Effector memory CD4-positive, alpha-beta T cell (primary cell): Measurements from ENCODE around the gene MIEN1.

Experiments used
- DNase-seq, 3 donors: peaks; one replicate each; pipeline ENCODE4 v3.0.0-alpha.2; 2020
- H3K27ac ChIP-seq: 2 replicates; pipeline ENCODE4 v1.7.0; 2013; ENCODE audit warnings: mild to moderate bottlenecking, low read length, moderate library complexity; ENCODE audit not compliant: insufficient read depth, poor library complexity, severe bottlenecking
- H3K27me3 ChIP-seq: replicated peaks from 2 replicates; pipeline ENCODE4 v1.7.0; 2013; ENCODE audit warnings: mild to moderate bottlenecking, low read length; ENCODE audit not compliant: insufficient read depth, control insufficient read depth, poor library complexity, severe bottlenecking
- H3K36me3 ChIP-seq: 2 replicates; pipeline ENCODE4 v1.7.0; 2013; ENCODE audit warnings: mild to moderate bottlenecking, low read length, moderate library complexity; ENCODE audit not compliant: control insufficient read depth, insufficient read depth
- H3K4me1 ChIP-seq: 2 replicates; pipeline ENCODE4 v1.7.0; 2013; ENCODE audit warnings: low read length, mild to moderate bottlenecking; ENCODE audit not compliant: control insufficient read depth, insufficient read depth, poor library complexity, severe bottlenecking
- H3K4me3 ChIP-seq: 2 replicates; pipeline ENCODE4 v1.7.0; 2013; ENCODE audit warnings: low read length, low read depth, mild to moderate bottlenecking; ENCODE audit not compliant: insufficient read depth, poor library complexity, severe bottlenecking
- H3K9me3 ChIP-seq: 2 replicates; pipeline ENCODE4 v1.7.0; 2013; ENCODE audit warnings: mild to moderate bottlenecking, low read length, moderate library complexity; ENCODE audit not compliant: control insufficient read depth

Gene MIEN1

DNA sequence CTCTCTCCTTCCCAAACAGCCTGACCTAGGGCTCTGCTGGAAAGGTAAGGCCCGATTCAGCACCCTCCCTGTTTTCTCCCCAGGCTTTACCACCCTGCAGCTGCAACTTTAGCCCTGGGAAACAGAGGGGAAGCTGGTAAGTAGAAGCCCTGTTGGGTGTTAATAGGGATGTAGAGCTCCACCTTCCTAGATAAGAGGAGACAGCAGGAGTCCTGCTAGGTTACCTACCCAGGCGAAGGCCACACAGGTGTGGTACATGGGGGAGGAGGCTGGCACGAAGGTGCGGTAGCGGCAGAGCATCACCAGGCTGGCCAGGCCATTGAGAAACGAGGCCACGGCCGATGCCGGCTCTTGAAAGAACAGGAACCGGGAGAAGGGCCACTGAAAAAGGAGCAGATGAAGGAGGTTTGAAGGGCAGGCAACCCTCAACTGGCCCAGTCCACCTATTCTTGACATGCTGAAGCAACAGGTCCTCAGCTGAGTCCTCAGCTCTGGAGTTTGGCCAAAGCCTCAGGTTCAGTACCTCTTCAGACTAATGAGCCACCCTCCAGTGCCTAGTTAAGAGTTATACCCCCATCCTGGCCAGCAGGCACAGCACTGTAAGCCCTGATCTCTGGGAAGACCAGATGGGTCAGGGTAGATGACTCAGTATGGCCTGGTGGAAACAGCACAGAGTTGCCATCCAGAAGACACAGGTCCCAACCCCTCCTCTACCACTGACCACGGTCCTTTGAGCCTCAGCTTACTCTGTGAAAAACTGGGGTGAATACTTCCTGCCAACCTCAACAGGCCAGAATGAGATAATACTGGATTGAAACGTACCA, 45.8 kb downstream of the MIEN1 start:
- Histone ChIP-seq H3K27ac (no peak overlapping the region), H3K4me1 (peaks cover 18% of the 10 kb centered on the region), H3K27me3 (no peaks in the 10 kb centered on the region), H3K9me3 (no peaks in the 10 kb centered on the region), H3K36me3 (peaks cover 7% of the 10 kb centered on the region), H3K4me3 (no peak overlapping the region)
- DNase-seq, result no peak

- Histone ChIP-seq H3K4me3 (no peak overlapping the region), H3K9me3 (no peaks in the 10 kb centered on the region), H3K27ac (no peak overlapping the region), H3K36me3 (peaks cover 7% of the 10 kb centered on the region), H3K4me1 (peaks cover 21% of the 10 kb centered on the region), H3K27me3 (no peaks in the 10 kb centered on the region)
- no peak for DNase-seq
Measured at GRCh38 chr17:39683295-39683939, 46.9 kb downstream of the MIEN1 start.

DNA sequence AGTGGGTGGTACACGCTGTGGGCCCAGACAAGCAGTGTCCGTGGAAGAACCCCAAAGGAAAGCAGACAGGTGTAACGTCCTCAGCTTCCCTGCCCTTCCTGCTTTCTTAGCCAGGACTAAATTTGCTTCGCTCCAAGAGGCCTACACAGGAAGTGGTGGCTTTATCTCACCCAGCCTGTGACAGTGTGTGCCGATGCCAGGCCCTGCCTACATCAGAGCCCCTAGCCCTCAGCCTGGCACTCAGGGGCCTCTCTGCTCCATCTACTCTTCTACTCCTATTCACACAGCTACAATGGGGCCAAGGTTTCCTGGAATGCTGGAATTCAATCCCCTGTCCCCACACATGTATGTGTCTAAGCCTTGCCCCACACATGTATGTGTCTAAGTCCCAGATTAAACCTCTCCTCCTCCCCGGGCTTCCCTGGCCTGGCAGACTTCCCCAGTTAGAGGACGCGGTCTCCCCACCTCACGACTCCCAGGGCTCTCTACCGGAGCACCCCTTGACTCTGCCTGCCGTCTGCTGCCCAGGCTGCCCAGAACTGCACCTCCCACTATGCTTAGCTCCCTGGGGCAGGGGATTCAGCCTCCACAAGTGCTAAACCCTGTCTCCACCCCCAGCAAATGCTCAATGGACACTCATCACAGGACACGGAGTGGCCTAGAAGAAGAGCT, 50.7 kb downstream of the MIEN1 start:
- no peaks in the 10 kb centered on the region for H3K27me3 ChIP-seq
- H3K27ac ChIP-seq, result peak overlapping the region; percentile 34
- peaks cover 4% of the 10 kb centered on the region for H3K36me3 ChIP-seq
- H3K4me1 ChIP-seq, result peaks cover 33% of the 10 kb centered on the region
- H3K4me3 ChIP-seq, result no peak overlapping the region
- H3K9me3 ChIP-seq, result no peaks in the 10 kb centered on the region
- DNase-seq, result peak in 1 of 3 donors; percentile 21
